ENCODE results near the gene SLC5A3.

DNA sequence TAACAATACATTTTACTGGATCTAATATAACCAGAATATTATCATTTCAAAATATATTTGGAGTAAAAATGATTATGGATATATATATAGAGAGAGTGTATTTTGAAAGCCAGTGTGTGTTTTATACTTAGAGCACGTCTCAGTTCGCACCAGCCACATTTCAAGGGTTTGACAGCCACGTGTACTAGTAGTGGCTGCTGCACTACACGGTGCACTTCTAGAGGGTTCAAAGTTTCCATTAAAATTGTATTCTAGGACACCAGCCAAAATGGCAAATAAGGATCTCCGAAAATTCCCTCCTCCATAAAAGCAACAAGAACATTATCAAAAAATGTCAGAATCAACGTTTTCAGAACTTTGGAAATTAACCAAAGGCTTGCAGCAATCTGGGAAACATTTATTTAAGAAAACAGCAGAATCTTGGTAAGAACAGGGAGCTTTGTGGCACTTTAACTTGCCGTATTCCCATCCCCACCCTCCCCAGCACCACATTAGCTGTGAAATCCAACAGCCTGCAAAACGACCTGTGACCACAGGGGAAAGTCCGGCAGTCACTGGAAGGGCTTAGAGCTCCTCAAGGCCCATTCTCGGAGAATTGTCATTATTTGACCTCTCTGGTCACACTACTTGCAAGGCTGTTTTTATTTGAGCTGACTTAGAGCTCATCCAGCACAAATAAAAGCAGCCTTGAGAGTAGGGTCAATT is 33.5 kb upstream of the SLC5A3 start:
- TF ChIP-seq CTCF (IDR thresholded peaks at IDR 0.05; ENCODE audit: borderline replicate concordance, extremely low read depth, low read length, poor library complexity, severe bottlenecking) (no peak), EZH2 (IDR thresholded peaks at IDR 0.05; ENCODE audit: borderline replicate concordance, low read depth, low read length, severe bottlenecking) (no peak)

Data from DND-41 (cell line).